Measurements from ENCODE around the gene ALCAM. TPM values are rescaled to one million over a fixed set of nuclear protein-coding genes. Genes with fewer than 3 reads are reported as not detected.

ALCAM gene
- total RNA-seq, 1 experiment from 2014 or later: 98.4 TPM

DNA sequence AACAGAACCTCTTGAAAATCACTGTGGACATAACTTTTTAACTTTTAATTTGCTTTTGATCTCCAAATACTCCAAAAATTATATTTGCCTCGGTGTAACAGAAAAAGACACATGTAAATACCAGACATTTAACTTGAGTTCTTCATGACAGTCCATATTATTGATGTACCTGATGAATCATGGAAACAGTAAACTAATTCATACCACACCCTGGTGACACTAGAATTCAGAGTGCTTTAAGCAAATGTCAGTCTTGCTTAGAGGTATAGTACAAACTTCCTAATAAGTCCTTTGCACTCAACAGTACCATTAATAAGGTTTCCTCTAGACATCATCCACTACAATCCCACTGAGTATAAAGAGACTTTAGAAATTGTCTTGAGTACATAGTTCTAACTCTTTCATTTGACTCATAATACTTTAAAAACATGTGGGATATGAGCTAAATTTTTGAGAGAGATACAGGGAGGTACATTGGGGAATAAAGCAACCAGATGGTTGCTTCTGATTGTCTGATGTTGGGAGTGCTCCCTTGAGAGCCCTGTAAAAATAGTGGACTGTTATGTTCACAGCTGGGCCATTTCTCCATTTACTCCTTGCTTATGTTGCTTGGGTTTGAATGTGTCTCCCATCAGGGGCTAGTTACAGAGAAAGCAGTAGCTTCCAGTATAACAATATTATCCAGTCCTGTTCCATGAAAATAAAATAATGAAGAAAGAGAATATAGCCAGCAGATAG is 175.7 kb downstream of the ALCAM start:
- POLR2A ChIA-PET: no interaction called here

DNA sequence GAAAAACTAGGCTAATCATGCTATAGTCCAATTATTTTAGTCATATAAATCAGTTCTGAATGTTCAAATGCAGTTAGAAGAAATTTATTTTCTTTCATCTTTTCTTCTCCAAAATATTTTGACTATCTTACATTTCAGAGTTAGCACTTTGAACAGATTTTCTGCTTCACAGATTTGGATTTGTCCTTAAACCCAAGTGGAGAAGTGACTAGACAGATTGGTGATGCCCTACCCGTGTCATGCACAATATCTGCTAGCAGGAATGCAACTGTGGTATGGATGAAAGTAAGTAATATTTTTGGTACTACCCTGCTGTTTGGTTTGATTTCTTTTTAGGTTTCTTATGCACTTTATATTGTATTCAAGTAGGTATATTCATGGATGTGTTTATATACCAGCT is 178.3 kb downstream of the ALCAM start:
- BruUV-seq (replicated peaks): no TSS peak

More for the DNA sequence above, 175.7 kb downstream of the ALCAM start:
- DNase-seq (ENCODE audit: unreplicated experiment): no peak
- CTCF ChIA-PET: interaction anchor here (0.6 to 1.6 kb wide), 3 partner anchors 10 to 37 kb away, joined by 3 to 5 read pairs (median 3); no protein-coding TSS in a partner anchor
- Mint-ChIP-seq H3K27ac (ENCODE audit: low read depth, unreplicated experiment) (no peak overlapping the region), H3K4me3 (ENCODE audit: unreplicated experiment) (no peak overlapping the region), H3K9me3 (ENCODE audit: unreplicated experiment) (no peaks in the 10 kb centered on the region), H3K27me3 (ENCODE audit: insufficient read depth, unreplicated experiment) (no peaks in the 10 kb centered on the region), H3K36me3 (ENCODE audit: insufficient read depth, unreplicated experiment) (peaks cover 77% of the 10 kb centered on the region), H3K4me1 (ENCODE audit: insufficient read depth, unreplicated experiment) (peaks cover 2% of the 10 kb centered on the region)
- TF ChIP-seq, protein P1, sequence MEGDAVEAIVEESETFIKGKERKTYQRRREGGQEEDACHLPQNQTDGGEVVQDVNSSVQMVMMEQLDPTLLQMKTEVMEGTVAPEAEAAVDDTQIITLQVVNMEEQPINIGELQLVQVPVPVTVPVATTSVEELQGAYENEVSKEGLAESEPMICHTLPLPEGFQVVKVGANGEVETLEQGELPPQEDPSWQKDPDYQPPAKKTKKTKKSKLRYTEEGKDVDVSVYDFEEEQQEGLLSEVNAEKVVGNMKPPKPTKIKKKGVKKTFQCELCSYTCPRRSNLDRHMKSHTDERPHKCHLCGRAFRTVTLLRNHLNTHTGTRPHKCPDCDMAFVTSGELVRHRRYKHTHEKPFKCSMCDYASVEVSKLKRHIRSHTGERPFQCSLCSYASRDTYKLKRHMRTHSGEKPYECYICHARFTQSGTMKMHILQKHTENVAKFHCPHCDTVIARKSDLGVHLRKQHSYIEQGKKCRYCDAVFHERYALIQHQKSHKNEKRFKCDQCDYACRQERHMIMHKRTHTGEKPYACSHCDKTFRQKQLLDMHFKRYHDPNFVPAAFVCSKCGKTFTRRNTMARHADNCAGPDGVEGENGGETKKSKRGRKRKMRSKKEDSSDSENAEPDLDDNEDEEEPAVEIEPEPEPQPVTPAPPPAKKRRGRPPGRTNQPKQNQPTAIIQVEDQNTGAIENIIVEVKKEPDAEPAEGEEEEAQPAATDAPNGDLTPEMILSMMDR (IDR thresholded peaks at IDR 0.05; ENCODE audit: unreplicated experiment): no peak
- no TSS peak for BruUV-seq (replicated peaks)
- intact Hi-C loops (cut with micrococcal nuclease): no loop called here

DNA sequence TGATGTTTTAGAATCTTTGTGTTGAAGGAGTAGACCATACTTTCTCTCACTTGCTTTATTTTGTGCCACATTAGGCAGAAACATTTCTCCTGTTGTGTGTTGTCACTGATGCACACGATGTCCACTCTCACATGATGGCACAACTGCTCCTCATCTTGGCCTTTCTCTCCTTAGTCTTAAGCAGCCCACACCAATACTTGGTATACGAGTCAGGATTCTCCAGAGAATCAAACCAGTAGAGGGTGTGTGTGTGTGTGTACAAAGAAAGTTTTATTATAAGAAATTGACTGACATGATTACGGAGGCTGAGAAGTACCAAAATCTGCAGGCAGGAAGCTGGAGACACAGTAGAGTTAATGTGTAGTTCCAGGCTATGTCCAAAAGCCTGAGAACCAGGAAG is 187.1 kb downstream of the ALCAM start:
- no TSS peak for BruUV-seq (replicated peaks)
- TF ChIP-seq, protein P1 (IDR thresholded peaks at IDR 0.05; ENCODE audit: unreplicated experiment): no peak
- ChIA-PET POLR2A (no interaction called here), CTCF (no interaction called here)
- no peak overlapping the region for H3K27ac Mint-ChIP-seq (ENCODE audit: low read depth, unreplicated experiment)
- no peaks in the 10 kb centered on the region for H3K27me3 Mint-ChIP-seq (ENCODE audit: insufficient read depth, unreplicated experiment)
- H3K36me3 Mint-ChIP-seq (ENCODE audit: insufficient read depth, unreplicated experiment): peaks cover 68% of the 10 kb centered on the region
- no peaks in the 10 kb centered on the region for H3K4me1 Mint-ChIP-seq (ENCODE audit: insufficient read depth, unreplicated experiment)
- no peak for DNase-seq (ENCODE audit: unreplicated experiment)
- H3K4me3 Mint-ChIP-seq (ENCODE audit: unreplicated experiment): no peak overlapping the region
- intact Hi-C loops (cut with micrococcal nuclease): no loop called here
- no peaks in the 10 kb centered on the region for H3K9me3 Mint-ChIP-seq (ENCODE audit: unreplicated experiment)

More for the DNA sequence above, 178.3 kb downstream of the ALCAM start:
- intact Hi-C loops (cut with micrococcal nuclease): no loop called here
- TF ChIP-seq, protein P1 (IDR thresholded peaks at IDR 0.05; ENCODE audit: unreplicated experiment): no peak
- no peak overlapping the region for H3K27ac Mint-ChIP-seq (ENCODE audit: low read depth, unreplicated experiment)
- peaks cover 84% of the 10 kb centered on the region for H3K36me3 Mint-ChIP-seq (ENCODE audit: insufficient read depth, unreplicated experiment)
- POLR2A ChIA-PET: no interaction called here
- H3K9me3 Mint-ChIP-seq (ENCODE audit: unreplicated experiment): no peaks in the 10 kb centered on the region
- no peaks in the 10 kb centered on the region for H3K4me1 Mint-ChIP-seq (ENCODE audit: insufficient read depth, unreplicated experiment)
- no peak overlapping the region for H3K4me3 Mint-ChIP-seq (ENCODE audit: unreplicated experiment)
- H3K27me3 Mint-ChIP-seq (ENCODE audit: insufficient read depth, unreplicated experiment): no peaks in the 10 kb centered on the region
- CTCF ChIA-PET: no interaction called here
- no peak for DNase-seq (ENCODE audit: unreplicated experiment)

DNA sequence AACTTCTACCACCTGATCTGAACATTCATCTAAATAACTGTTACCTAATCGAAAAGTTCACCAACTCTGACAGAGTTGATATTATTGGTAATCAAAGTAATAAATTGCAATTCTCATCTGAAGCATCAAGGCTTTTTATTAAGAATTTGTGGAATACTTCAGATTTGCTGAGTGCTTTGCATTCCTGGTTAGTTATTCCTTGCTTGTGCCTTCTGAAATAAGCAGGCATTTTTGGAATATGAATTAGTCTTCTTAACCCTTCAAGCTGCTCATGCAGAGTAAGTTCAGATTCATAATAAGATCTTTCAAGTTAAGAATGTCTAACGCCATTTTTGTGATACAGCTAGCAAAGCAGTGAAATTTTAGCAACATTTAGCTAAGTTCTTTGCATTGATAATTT is 188.5 kb downstream of the ALCAM start:
- no peak for DNase-seq (ENCODE audit: unreplicated experiment)
- no peak overlapping the region for H3K27ac Mint-ChIP-seq (ENCODE audit: low read depth, unreplicated experiment)
- ChIA-PET POLR2A (no interaction called here), CTCF (interaction anchor here (0.6 to 0.7 kb wide), 2 partner anchors 187 to 1858 kb away, joined by 3 to 5 read pairs; no protein-coding TSS in a partner anchor)
- no peak overlapping the region for H3K4me3 Mint-ChIP-seq (ENCODE audit: unreplicated experiment)
- no peaks in the 10 kb centered on the region for H3K27me3 Mint-ChIP-seq (ENCODE audit: insufficient read depth, unreplicated experiment)
- intact Hi-C loops (cut with micrococcal nuclease): no loop called here
- no peaks in the 10 kb centered on the region for H3K4me1 Mint-ChIP-seq (ENCODE audit: insufficient read depth, unreplicated experiment)
- TF ChIP-seq, protein P1 (IDR thresholded peaks at IDR 0.05; ENCODE audit: unreplicated experiment): no peak
- no TSS peak for BruUV-seq (replicated peaks)
- peaks cover 60% of the 10 kb centered on the region for H3K36me3 Mint-ChIP-seq (ENCODE audit: insufficient read depth, unreplicated experiment)
- H3K9me3 Mint-ChIP-seq (ENCODE audit: unreplicated experiment): no peaks in the 10 kb centered on the region

All from MCF 10A (cell line).